Stimulated activated CD8-positive, alpha-beta memory T cell treated with anti-CD3 and anti-CD28 coated beads, Interleukin-2, amount 100 ng/mL, for 48 hours (primary cell): ENCODE results near the gene UGGT1.

Experiments
- DNase-seq, 2 donors: peaks; one replicate each; pipeline ENCODE4 v3.0.0-alpha.2; 2020; ENCODE audit warnings: low read depth in 2 of 2

UGGT1 gene

GRCh38 chr2:128227862-128228261, 136.9 kb downstream of the UGGT1 start:
- DNase-seq, result no peak

GRCh38 chr2:128228894-128229293, 137.9 kb downstream of the UGGT1 start:
- no peak for DNase-seq

GRCh38 chr2:128232965-128233789, 142.2 kb downstream of the UGGT1 start:
- DNase-seq, result peak; percentile 85 to 86

- DNase-seq, result no peak
Measured at GRCh38 chr2:128233790-128234395, 142.9 kb downstream of the UGGT1 start.

- DNase-seq, result no peak
Measured at GRCh38 chr2:128234613-128235012, 143.6 kb downstream of the UGGT1 start.

- no peak for DNase-seq
Measured at GRCh38 chr2:128235581-128235980, 144.6 kb downstream of the UGGT1 start.

- DNase-seq, result no peak
Measured at GRCh38 chr2:128236491-128237035, 145.6 kb downstream of the UGGT1 start.

- DNase-seq, result no peak
Measured at GRCh38 chr2:128237081-128237534, 146.1 kb downstream of the UGGT1 start.

- no peak for DNase-seq
Measured at GRCh38 chr2:128237911-128238697, 147.1 kb downstream of the UGGT1 start.

- DNase-seq, result no peak
Measured at GRCh38 chr2:128241896-128242295, 150.9 kb downstream of the UGGT1 start.
